Myocyte (in vitro differentiated cells): ENCODE data around the gene CYP11A1. TPM values are rescaled to one million over a fixed set of nuclear protein-coding genes. Genes with fewer than 3 reads are reported as not detected.

Source experiments
- DNase-seq: peaks from one replicate; pipeline ENCODE4 v3.0.0-alpha.2; 2012; ENCODE audit warnings: low read depth
- polyA plus RNA-seq: library from polyadenylated mRNA; unstranded; fragments of >200 nt; gene quantifications from one replicate; pipeline ENCODE4 v1.2.1, GENCODE V29; 2012; ENCODE audit warnings: missing spikeins
- total RNA-seq: library from RNA; depleted of rRNA; stranded (reverse); fragments of >200 nt; gene quantifications from 2 replicates; pipeline ENCODE4 v1.2.3, GENCODE V29; 2014

Gene CYP11A1
- not detected in 2 replicates for total RNA-seq
- polyA plus RNA-seq, result 0.10 TPM

- no peak for DNase-seq
Measured at GRCh38 chr15:74367296-74367854, at the start of gene CYP11A1. TSS of gene CYP11A1 (minus strand) at chr15:74367646. CDS start at chr15:74367585, 61 bp downstream.

GRCh38 chr15:74417225-74417624, 49.8 kb upstream of the CYP11A1 start:
- DNase-seq, result peak; percentile 68

GRCh38 chr15:74415966-74416916, 48.8 kb upstream of the CYP11A1 start:
- DNase-seq, result no peak

- DNase-seq, result peak; percentile 55
Measured at GRCh38 chr15:74414603-74415338, 47.3 kb upstream of the CYP11A1 start.

- DNase-seq, result no peak
Measured at GRCh38 chr15:74414081-74414580, 46.7 kb upstream of the CYP11A1 start.

- DNase-seq, result peak; percentile 85
Measured at GRCh38 chr15:74413350-74414080, 46.1 kb upstream of the CYP11A1 start.

- no peak for DNase-seq
Measured at GRCh38 chr15:74412159-74412558, 44.7 kb upstream of the CYP11A1 start.

- no peak for DNase-seq
Measured at GRCh38 chr15:74411686-74412085, 44.2 kb upstream of the CYP11A1 start.

- DNase-seq, result no peak
Measured at GRCh38 chr15:74410502-74410901, 43.1 kb upstream of the CYP11A1 start.

- no peak for DNase-seq
Measured at GRCh38 chr15:74409225-74409624, 41.8 kb upstream of the CYP11A1 start.

- no peak for DNase-seq
Measured at GRCh38 chr15:74408815-74409214, 41.4 kb upstream of the CYP11A1 start.

- DNase-seq, result no peak
Measured at GRCh38 chr15:74408385-74408784, 40.9 kb upstream of the CYP11A1 start.

GRCh38 chr15:74406992-74407705, 39.7 kb upstream of the CYP11A1 start:
- DNase-seq, result peak; percentile 93

GRCh38 chr15:74406517-74406916, 39.1 kb upstream of the CYP11A1 start:
- DNase-seq, result no peak

- DNase-seq, result no peak
Measured at GRCh38 chr15:74405823-74406222, 38.4 kb upstream of the CYP11A1 start.

- no peak for DNase-seq
Measured at GRCh38 chr15:74403991-74404563, 36.6 kb upstream of the CYP11A1 start.

GRCh38 chr15:74403588-74403919, 36.1 kb upstream of the CYP11A1 start:
- no peak for DNase-seq

- peak; percentile 91 for DNase-seq
Measured at GRCh38 chr15:74402873-74403587, 35.6 kb upstream of the CYP11A1 start.

- DNase-seq, result no peak
Measured at GRCh38 chr15:74402337-74402841, 34.9 kb upstream of the CYP11A1 start.
